ENCODE results near the gene PDK4.
"Not testable (repeated sequence)": the region's sequence is repeated elsewhere in the genome, so short reads cannot be mapped to it uniquely, and the experiment has no call there.

The PDK4 gene

GRCh38 chr7:95611224-95611623, 14.9 kb upstream of the PDK4 start:
- H3K27ac Mint-ChIP-seq = no peak overlapping the region
- no peaks in the 10 kb centered on the region for H3K36me3 Mint-ChIP-seq
- ATAC-seq (no peak), DNase-seq (ENCODE audit: low spot score in 2 of 2) (no peak)
- H3K9me3 Mint-ChIP-seq = peaks cover 6% of the 10 kb centered on the region
- H3K4me3 Mint-ChIP-seq = no peak overlapping the region
- no peaks in the 10 kb centered on the region for H3K4me1 Mint-ChIP-seq

GRCh38 chr7:95609277-95609971, 13.1 kb upstream of the PDK4 start:
- Mint-ChIP-seq H3K36me3 (no peaks in the 10 kb centered on the region), H3K9me3 (no peaks in the 10 kb centered on the region), H3K27ac (no peak overlapping the region), H3K4me3 (no peak overlapping the region), H3K4me1 (no peaks in the 10 kb centered on the region)
- ATAC-seq = no peak
- no peak for DNase-seq (ENCODE audit: low spot score in 2 of 2)

GRCh38 chr7:95608359-95609173, 12.2 kb upstream of the PDK4 start:
- DNase-seq (ENCODE audit: low spot score in 2 of 2) = no peak
- H3K4me1 Mint-ChIP-seq = no peaks in the 10 kb centered on the region
- no peaks in the 10 kb centered on the region for H3K9me3 Mint-ChIP-seq
- H3K27ac Mint-ChIP-seq = no peak overlapping the region
- H3K4me3 Mint-ChIP-seq = no peak overlapping the region
- H3K36me3 Mint-ChIP-seq = no peaks in the 10 kb centered on the region
- ATAC-seq = peak; percentile 37

GRCh38 chr7:95607561-95607960, 11.2 kb upstream of the PDK4 start:
- no peak for DNase-seq (ENCODE audit: low spot score in 2 of 2)
- H3K9me3 Mint-ChIP-seq = peaks cover 2% of the 10 kb centered on the region
- no peak for ATAC-seq
- no peak overlapping the region for H3K27ac Mint-ChIP-seq
- no peaks in the 10 kb centered on the region for H3K36me3 Mint-ChIP-seq
- no peak overlapping the region for H3K4me3 Mint-ChIP-seq
- H3K4me1 Mint-ChIP-seq = no peaks in the 10 kb centered on the region

GRCh38 chr7:95605275-95605674, 9.0 kb upstream of the PDK4 start:
- Mint-ChIP-seq H3K4me1 (no peaks in the 10 kb centered on the region), H3K36me3 (no peaks in the 10 kb centered on the region), H3K27ac (no peak overlapping the region), H3K9me3 (peaks cover 2% of the 10 kb centered on the region), H3K4me3 (no peak overlapping the region)
- no peak for DNase-seq (ENCODE audit: low spot score in 2 of 2)
- ATAC-seq = no peak

- not testable (repeated sequence) for H3K36me3 Mint-ChIP-seq; ATAC-seq; H3K9me3 Mint-ChIP-seq; DNase-seq (ENCODE audit: low spot score in 2 of 2); H3K27ac Mint-ChIP-seq; H3K4me3 Mint-ChIP-seq; H3K4me1 Mint-ChIP-seq
Observed at GRCh38 chr7:95604811-95605210, 8.5 kb upstream of the PDK4 start.

- not testable (repeated sequence) for H3K4me3 Mint-ChIP-seq; H3K9me3 Mint-ChIP-seq; H3K36me3 Mint-ChIP-seq; DNase-seq (ENCODE audit: low spot score in 2 of 2); H3K27ac Mint-ChIP-seq; ATAC-seq; H3K4me1 Mint-ChIP-seq
Observed at GRCh38 chr7:95604397-95604796, 8.1 kb upstream of the PDK4 start.

GRCh38 chr7:95602421-95602820, 6.1 kb upstream of the PDK4 start:
- Mint-ChIP-seq H3K36me3 (no peaks in the 10 kb centered on the region), H3K4me1 (no peaks in the 10 kb centered on the region), H3K4me3 (no peak overlapping the region), H3K9me3 (peaks cover 2% of the 10 kb centered on the region), H3K27ac (no peak overlapping the region)
- no peak for ATAC-seq
- no peak for DNase-seq (ENCODE audit: low spot score in 2 of 2)

GRCh38 chr7:95601316-95601715, 5.0 kb upstream of the PDK4 start:
- no peak overlapping the region for H3K27ac Mint-ChIP-seq

GRCh38 chr7:95599069-95599468, 2.8 kb upstream of the PDK4 start:
- H3K36me3 Mint-ChIP-seq = no peaks in the 10 kb centered on the region
- H3K4me3 Mint-ChIP-seq = no peak overlapping the region
- DNase-seq (ENCODE audit: low spot score in 2 of 2) (no peak), ATAC-seq (no peak)
- no peaks in the 10 kb centered on the region for H3K4me1 Mint-ChIP-seq
- H3K27ac Mint-ChIP-seq = no peak overlapping the region
- peaks cover 2% of the 10 kb centered on the region for H3K9me3 Mint-ChIP-seq

More at GRCh38 chr7:95601316-95601715, 5.0 kb upstream of the PDK4 start:
- peaks cover 2% of the 10 kb centered on the region for H3K9me3 Mint-ChIP-seq
- no peak for DNase-seq (ENCODE audit: low spot score in 2 of 2)
- no peaks in the 10 kb centered on the region for H3K36me3 Mint-ChIP-seq
- no peaks in the 10 kb centered on the region for H3K4me1 Mint-ChIP-seq
- no peak for ATAC-seq
- no peak overlapping the region for H3K4me3 Mint-ChIP-seq

- no peaks in the 10 kb centered on the region for H3K4me1 Mint-ChIP-seq
- no peak overlapping the region for H3K27ac Mint-ChIP-seq
- peaks cover 2% of the 10 kb centered on the region for H3K9me3 Mint-ChIP-seq
- no peak overlapping the region for H3K4me3 Mint-ChIP-seq
- ATAC-seq (no peak), DNase-seq (ENCODE audit: low spot score in 2 of 2) (no peak)
- no peaks in the 10 kb centered on the region for H3K36me3 Mint-ChIP-seq
Observed at GRCh38 chr7:95598511-95598910, 2.2 kb upstream of the PDK4 start.

GRCh38 chr7:95595746-95596197, 544 bp downstream of the PDK4 start:
- no peaks in the 10 kb centered on the region for H3K36me3 Mint-ChIP-seq
- no peaks in the 10 kb centered on the region for H3K9me3 Mint-ChIP-seq
- DNase-seq (ENCODE audit: low spot score in 2 of 2) (no peak), ATAC-seq (no peak)
- H3K4me3 Mint-ChIP-seq = no peak overlapping the region
- H3K4me1 Mint-ChIP-seq = no peaks in the 10 kb centered on the region
- no peak overlapping the region for H3K27ac Mint-ChIP-seq

- Mint-ChIP-seq H3K36me3 (no peaks in the 10 kb centered on the region), H3K4me1 (no peaks in the 10 kb centered on the region), H3K9me3 (no peaks in the 10 kb centered on the region), H3K4me3 (no peak overlapping the region), H3K27ac (no peak overlapping the region)
- ATAC-seq = no peak
- no peak for DNase-seq (ENCODE audit: low spot score in 2 of 2)
Observed at GRCh38 chr7:95594185-95594584, 2.1 kb downstream of the PDK4 start.

GRCh38 chr7:95593343-95593742, 3.0 kb downstream of the PDK4 start:
- Mint-ChIP-seq H3K27ac (no peak overlapping the region), H3K4me1 (no peaks in the 10 kb centered on the region), H3K36me3 (no peaks in the 10 kb centered on the region), H3K9me3 (no peaks in the 10 kb centered on the region), H3K4me3 (no peak overlapping the region)
- no peak for ATAC-seq
- no peak for DNase-seq (ENCODE audit: low spot score in 2 of 2)

- no peak overlapping the region for H3K4me3 Mint-ChIP-seq
Observed at GRCh38 chr7:95592570-95592969, 3.7 kb downstream of the PDK4 start.

More at GRCh38 chr7:95592570-95592969, 3.7 kb downstream of the PDK4 start:
- DNase-seq (ENCODE audit: low spot score in 2 of 2) (no peak), ATAC-seq (no peak)
- Mint-ChIP-seq H3K36me3 (no peaks in the 10 kb centered on the region), H3K27ac (no peak overlapping the region), H3K4me1 (no peaks in the 10 kb centered on the region), H3K9me3 (no peaks in the 10 kb centered on the region)

All from stimulated activated effector memory CD8-positive, alpha-beta T cell treated with anti-CD3 and anti-CD28 coated beads, Interleukin-12 subunit alpha, Interleukin-12 subunit beta, amount 100 ng/mL, for 72 hours (primary cell).